Astrocyte of the spinal cord (primary cell): ENCODE results near the gene SLC39A5.

Experiments
- DNase-seq: peaks from one replicate; pipeline ENCODE4 v3.0.0; 2011; ENCODE audit warnings: low read depth, low spot score
- H3K4me3 ChIP-seq: 2 replicates; pipeline ENCODE4 v1.5.1; 2011; ENCODE audit warnings: low read depth, mild to moderate bottlenecking, low read length, moderate library complexity
- CTCF ChIP-seq: IDR thresholded peaks from 2 replicates; pipeline ENCODE4 v1.5.1; 2012; ENCODE audit warnings: low read depth, mild to moderate bottlenecking, low read length, inconsistent platforms
- in situ Hi-C: cut with HindIII; loops from 2 replicates; pipeline ENCODE4 v1.10.0; 2017; ENCODE audit warnings: low sequenced_read_pairs

Gene SLC39A5

GRCh38 chr12:56248711-56249110, 18.9 kb downstream of the SLC39A5 start:
- DNase-seq = no peak
- TF ChIP-seq CTCF = no peak
- in situ Hi-C loops = no loop called here
- no peak overlapping the region for H3K4me3 ChIP-seq

- in situ Hi-C loops = no loop called here
- TF ChIP-seq CTCF = no peak
- DNase-seq = no peak
- no peak overlapping the region for H3K4me3 ChIP-seq
Measured at GRCh38 chr12:56252649-56253048, 22.8 kb downstream of the SLC39A5 start.

GRCh38 chr12:56253091-56253490, 23.2 kb downstream of the SLC39A5 start:
- no peak overlapping the region for H3K4me3 ChIP-seq
- DNase-seq = no peak
- in situ Hi-C loops = no loop called here
- TF ChIP-seq CTCF = no peak

DNA sequence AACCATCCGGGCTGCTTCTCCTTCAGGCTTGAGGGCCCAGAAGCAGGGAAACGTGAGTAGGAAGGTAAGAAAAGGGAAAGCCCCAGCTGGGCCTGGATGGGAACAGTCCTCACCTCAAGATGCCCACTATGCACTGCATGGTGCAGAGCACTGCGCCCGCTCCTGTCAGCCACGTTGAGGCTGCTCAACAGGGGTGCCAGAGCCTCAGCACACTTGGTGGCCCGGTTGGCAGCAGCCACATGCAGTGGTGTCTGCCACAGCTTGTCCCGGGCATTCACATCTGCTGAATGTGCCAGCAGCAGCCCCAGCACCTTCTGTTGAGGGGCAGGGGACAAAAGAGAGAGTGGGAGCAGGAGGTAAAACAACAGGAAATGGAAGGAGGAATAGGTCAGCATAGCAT, 25.8 kb downstream of the SLC39A5 start:
- in situ Hi-C loops = no loop called here
- no peak for TF ChIP-seq CTCF
- no peak overlapping the region for H3K4me3 ChIP-seq
- DNase-seq = no peak

DNA sequence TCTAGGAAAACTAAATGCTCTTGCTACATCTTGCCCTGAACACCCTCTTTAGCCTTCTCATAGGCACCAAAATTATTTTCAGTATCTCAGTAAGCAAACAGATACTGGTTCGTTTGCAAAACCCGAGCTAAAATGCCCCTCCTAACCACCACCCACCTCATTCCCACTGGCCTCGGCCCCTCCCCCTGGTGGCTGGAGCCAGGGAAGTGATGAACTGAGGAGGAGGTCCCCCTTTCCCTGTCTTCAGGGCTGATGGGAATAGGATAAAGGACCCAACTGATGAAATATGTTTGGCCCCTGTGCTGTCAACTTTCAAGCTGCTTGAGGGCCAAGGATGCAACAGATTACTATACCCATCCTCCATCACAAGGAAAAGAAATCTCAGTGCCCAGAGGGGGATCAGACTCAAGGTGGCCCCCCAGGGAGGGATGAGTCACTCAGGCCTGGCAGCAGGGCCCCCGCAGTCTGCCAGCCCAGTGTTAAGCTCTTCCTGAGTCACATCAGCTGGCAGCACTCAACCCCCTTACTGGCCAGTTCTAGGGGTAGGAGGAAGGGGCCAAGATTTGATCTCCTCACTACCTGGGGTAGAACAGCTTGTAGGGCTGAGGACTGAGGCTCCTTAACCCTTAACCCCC, 26.6 kb downstream of the SLC39A5 start:
- no peak for TF ChIP-seq CTCF
- peak; percentile 46 for DNase-seq
- in situ Hi-C loops = no loop called here
- H3K4me3 ChIP-seq = peak overlapping the region; percentile 88

- no peak for TF ChIP-seq CTCF
- no peak for DNase-seq
- peak overlapping the region; percentile 88 for H3K4me3 ChIP-seq
- in situ Hi-C loops = no loop called here
Measured at GRCh38 chr12:56257071-56257470, 27.2 kb downstream of the SLC39A5 start.
